GM23338 (cell line): ENCODE results near the gene IL21R.

Experiments
- CREB1 ChIP-seq: fragments of 250-450 bp; sonication (Bioruptor Pico); IDR thresholded peaks from 2 replicates; pipeline ENCODE4 v1.5.0; 2020; ENCODE audit warnings: low read depth, mild to moderate bottlenecking, moderate library complexity
- CTCF ChIP-seq, 2 experiments: fragments of 200-600 bp in 1 of 2; sonication (generic) in 1 of 2; conservative IDR thresholded peaks; 2 replicates each; pipeline versions ENCODE4 v1.5.1 to v1.6.1; 2016 to 2017; ENCODE audit warnings: antibody characterized with exemption in 2 of 2, low read depth in 2 of 2, mild to moderate bottlenecking in 2 of 2, moderate library complexity in 1 of 2
- ETS1 ChIP-seq: IDR thresholded peaks from 2 replicates; pipeline ENCODE4 v1.6.1; 2016; ENCODE audit warnings: antibody characterized with exemption
- EZH2phosphoT487 ChIP-seq: fragments of 200-600 bp; sonication (generic); IDR thresholded peaks from one replicate; pipeline ENCODE4 v1.8.1; 2018; ENCODE audit warnings: antibody characterized with exemption; ENCODE audit not compliant: unreplicated experiment
- NANOG ChIP-seq: IDR thresholded peaks from 2 replicates; pipeline ENCODE4 v1.6.1; 2016; ENCODE audit warnings: antibody characterized with exemption, borderline replicate concordance
- POLR2AphosphoS5 ChIP-seq: IDR thresholded peaks from 2 replicates; pipeline ENCODE4 v1.6.1; 2016; ENCODE audit warnings: antibody characterized with exemption, low read depth
- TF ChIP-seq, protein P1 (sequence below): IDR thresholded peaks from one replicate; pipeline ENCODE4 v1.6.1; 2018; ENCODE audit warnings: antibody characterized with exemption; ENCODE audit not compliant: unreplicated experiment

DNA sequence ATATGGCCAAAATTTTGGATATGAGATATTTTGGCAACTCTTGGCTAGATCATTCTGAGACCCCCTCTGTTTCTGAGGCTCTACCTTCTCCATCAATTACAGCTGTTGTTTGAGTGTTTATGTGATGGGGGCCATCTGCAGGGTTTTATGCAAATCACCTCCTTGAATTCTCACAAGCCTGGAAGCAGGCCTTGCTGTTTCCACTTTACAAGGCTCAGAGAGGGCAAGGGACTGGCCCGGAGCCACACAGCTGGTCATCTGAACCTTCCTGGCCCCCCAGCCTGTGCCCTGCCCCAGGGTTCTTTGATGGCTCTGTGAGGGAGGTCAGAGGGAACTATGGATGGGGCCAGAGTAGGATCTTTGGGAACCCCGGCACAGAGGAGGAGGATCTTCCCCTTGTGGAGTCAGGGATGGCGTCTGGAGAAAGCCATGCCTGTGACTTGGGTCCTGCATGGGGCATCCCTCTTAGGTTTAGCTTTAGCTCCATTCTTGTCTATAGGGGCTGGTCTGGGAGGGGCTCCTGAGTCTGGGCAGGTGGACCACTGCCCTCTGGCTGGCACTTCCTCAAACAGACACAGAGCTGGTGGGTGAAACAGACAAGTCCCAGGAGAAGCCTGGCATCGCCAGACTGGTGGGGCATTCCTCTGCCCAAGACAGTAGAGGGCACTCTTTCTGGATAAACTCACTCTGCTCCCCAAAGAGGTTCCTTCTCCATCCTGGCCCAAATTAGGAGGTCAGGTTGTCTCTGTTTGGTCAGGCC lies 26.2 kb downstream of the IL21R start:
- TF ChIP-seq CTCF (conservative IDR thresholded peaks at IDR 0.05; ENCODE audit: low read depth in 2 of 2) (peak; percentile 38 to 42; a peak in 3 of 4 replicates), NANOG (no peak), ETS1 (no peak), EZH2phosphoT487 (no peak), CREB1 (CRISPR knock-in tag) (no peak), POLR2AphosphoS5 (no peak)
- TF ChIP-seq, protein P1, sequence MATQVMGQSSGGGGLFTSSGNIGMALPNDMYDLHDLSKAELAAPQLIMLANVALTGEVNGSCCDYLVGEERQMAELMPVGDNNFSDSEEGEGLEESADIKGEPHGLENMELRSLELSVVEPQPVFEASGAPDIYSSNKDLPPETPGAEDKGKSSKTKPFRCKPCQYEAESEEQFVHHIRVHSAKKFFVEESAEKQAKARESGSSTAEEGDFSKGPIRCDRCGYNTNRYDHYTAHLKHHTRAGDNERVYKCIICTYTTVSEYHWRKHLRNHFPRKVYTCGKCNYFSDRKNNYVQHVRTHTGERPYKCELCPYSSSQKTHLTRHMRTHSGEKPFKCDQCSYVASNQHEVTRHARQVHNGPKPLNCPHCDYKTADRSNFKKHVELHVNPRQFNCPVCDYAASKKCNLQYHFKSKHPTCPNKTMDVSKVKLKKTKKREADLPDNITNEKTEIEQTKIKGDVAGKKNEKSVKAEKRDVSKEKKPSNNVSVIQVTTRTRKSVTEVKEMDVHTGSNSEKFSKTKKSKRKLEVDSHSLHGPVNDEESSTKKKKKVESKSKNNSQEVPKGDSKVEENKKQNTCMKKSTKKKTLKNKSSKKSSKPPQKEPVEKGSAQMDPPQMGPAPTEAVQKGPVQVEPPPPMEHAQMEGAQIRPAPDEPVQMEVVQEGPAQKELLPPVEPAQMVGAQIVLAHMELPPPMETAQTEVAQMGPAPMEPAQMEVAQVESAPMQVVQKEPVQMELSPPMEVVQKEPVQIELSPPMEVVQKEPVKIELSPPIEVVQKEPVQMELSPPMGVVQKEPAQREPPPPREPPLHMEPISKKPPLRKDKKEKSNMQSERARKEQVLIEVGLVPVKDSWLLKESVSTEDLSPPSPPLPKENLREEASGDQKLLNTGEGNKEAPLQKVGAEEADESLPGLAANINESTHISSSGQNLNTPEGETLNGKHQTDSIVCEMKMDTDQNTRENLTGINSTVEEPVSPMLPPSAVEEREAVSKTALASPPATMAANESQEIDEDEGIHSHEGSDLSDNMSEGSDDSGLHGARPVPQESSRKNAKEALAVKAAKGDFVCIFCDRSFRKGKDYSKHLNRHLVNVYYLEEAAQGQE: no peak
